GM20000 (cell line): Measurements from ENCODE around the gene ADAMTS20.

Experiments
- DNase-seq: peaks from one replicate; pipeline ENCODE4 v3.0.0; 2012; ENCODE audit warnings: low spot score
- CTCF ChIP-seq: IDR thresholded peaks from 2 replicates; pipeline ENCODE4 v1.5.1; 2012; ENCODE audit warnings: mild to moderate bottlenecking, control low read depth; ENCODE audit errors: extremely low read depth, missing control alignments

Gene ADAMTS20

GRCh38 chr12:43436597-43436996 lies 115.4 kb downstream of the ADAMTS20 start:
- no peak for TF ChIP-seq CTCF
- no peak for DNase-seq

GRCh38 chr12:43434614-43435013 lies 117.4 kb downstream of the ADAMTS20 start:
- no peak for DNase-seq
- TF ChIP-seq CTCF, result no peak

GRCh38 chr12:43428088-43428600 lies 123.9 kb downstream of the ADAMTS20 start:
- no peak for DNase-seq
- no peak for TF ChIP-seq CTCF

- TF ChIP-seq CTCF, result no peak
- no peak for DNase-seq
Measured at GRCh38 chr12:43425361-43425760, 126.6 kb downstream of the ADAMTS20 start.

- TF ChIP-seq CTCF, result no peak
- no peak for DNase-seq
Measured at GRCh38 chr12:43416981-43417380, 135.0 kb downstream of the ADAMTS20 start.

- TF ChIP-seq CTCF, result no peak
- DNase-seq, result peak; percentile 4
Measured at GRCh38 chr12:43407816-43408645, 144.0 kb downstream of the ADAMTS20 start.

GRCh38 chr12:43406801-43407200 lies 145.2 kb downstream of the ADAMTS20 start:
- TF ChIP-seq CTCF, result no peak
- DNase-seq, result no peak
